Endothelial cell of umbilical vein (primary cell): Measurements from ENCODE around the gene PPM1E. TPM values are rescaled to one million over a fixed set of nuclear protein-coding genes. Genes with fewer than 3 reads are reported as not detected.

Source experiments
- BruUV-seq: library from RNA; stranded (reverse); fragments of 400-500 nt; replicated peaks from 2 replicates; lab custom pipeline; 2021; lab: Mats Ljungman, UMichigan
- CTCF ChIA-PET: fragments of 300-600, 350-600 bp; sonication (Branson Sonifier 250); formaldehyde crosslinking; loops from one replicate; lab custom pipeline; 2021; ENCODE audit warnings: antibody characterized with exemption, inconsistent platforms; lab: Charles Lee
- POLR2A ChIA-PET: fragments of 300-600, 350-600 bp; sonication (Branson Sonifier 250); formaldehyde crosslinking; loops from one replicate; lab custom pipeline; 2021; ENCODE audit warnings: antibody characterized with exemption, inconsistent platforms; lab: Charles Lee
- DNase-seq: peaks from one replicate; pipeline ENCODE4 v3.0.0-alpha.2; 2011; ENCODE audit warnings: low read depth, low spot score
- FAIRE-seq: peaks from 2 replicates; lab custom pipeline; 2011; peaks lifted over from hg19 to GRCh38; lab: Jason Lieb, UNC
- H2AFZ ChIP-seq: 2 replicates; pipeline ENCODE4 v1.6.0; 2012; ENCODE audit warnings: low read depth, low read length, control low read depth, inconsistent platforms
- H3K27ac ChIP-seq: 2 replicates; pipeline ENCODE4 v1.5.1; 2011; ENCODE audit warnings: low read depth, mild to moderate bottlenecking, control low read depth, low read length, moderate library complexity; ENCODE audit not compliant: insufficient read depth
- H3K27me3 ChIP-seq, 2 experiments: 2 replicates each; pipeline versions ENCODE4 v1.6.0 to v1.6.1; 2011; ENCODE audit warnings: low read length in 2 of 2, mixed read lengths in 1 of 2; ENCODE audit not compliant: control insufficient read depth in 2 of 2, insufficient read depth in 2 of 2
- H3K36me3 ChIP-seq, 2 experiments: 2 replicates in 1 of 2; 3 replicates in 1 of 2; pipeline ENCODE4 v1.5.1; 2011; ENCODE audit warnings: low read length in 2 of 2, mild to moderate bottlenecking in 1 of 2, moderate library complexity in 1 of 2; ENCODE audit not compliant: control insufficient read depth in 2 of 2, insufficient read depth in 2 of 2; ENCODE audit errors: extremely low read depth in 1 of 2
- H3K4me1 ChIP-seq: 3 replicates; pipeline ENCODE4 v1.5.1; 2011; ENCODE audit warnings: mild to moderate bottlenecking, low read length; ENCODE audit not compliant: control insufficient read depth, insufficient read depth; ENCODE audit errors: extremely low read depth
- H3K4me2 ChIP-seq: 2 replicates; pipeline ENCODE4 v1.6.1; 2011; ENCODE audit warnings: low read length, control low read depth, mixed read lengths; ENCODE audit not compliant: insufficient read depth
- H3K4me3 ChIP-seq, 3 experiments: fragments of 200-600 bp in 1 of 3; sonication (generic), shearing (Covaris generic) in 1 of 3; replicated peaks in 1 of 3; 2 replicates each; pipeline ENCODE4 v1.5.1; 2011 to 2016; ENCODE audit warnings: control low read depth in 3 of 3, low read length in 3 of 3, mild to moderate bottlenecking in 2 of 3, inconsistent platforms in 1 of 3, low read depth in 1 of 3, moderate library complexity in 1 of 3; ENCODE audit not compliant: insufficient read depth in 1 of 3
- H3K79me2 ChIP-seq: 2 replicates; pipeline ENCODE4 v1.6.0; 2012; ENCODE audit warnings: low read length, inconsistent platforms; ENCODE audit not compliant: control insufficient read depth, insufficient read depth
- H3K9ac ChIP-seq: replicated peaks from 2 replicates; pipeline ENCODE3; 2011; ENCODE audit warnings: low read length, control low read depth; ENCODE audit not compliant: insufficient read depth; ENCODE audit errors: extremely low read depth
- H3K9me1 ChIP-seq: replicated peaks from 3 replicates; pipeline ENCODE4 v1.6.0; 2011; ENCODE audit warnings: mild to moderate bottlenecking, low read length; ENCODE audit not compliant: control insufficient read depth, insufficient read depth; ENCODE audit errors: extremely low read depth
- H3K9me3 ChIP-seq: replicated peaks from 2 replicates; pipeline ENCODE4 v1.5.1; 2012; ENCODE audit warnings: low read length, inconsistent platforms; ENCODE audit not compliant: control insufficient read depth, insufficient read depth
- H4K20me1 ChIP-seq: replicated peaks from 2 replicates; pipeline ENCODE3; 2011; ENCODE audit warnings: mild to moderate bottlenecking, low read length; ENCODE audit not compliant: control insufficient read depth, insufficient read depth; ENCODE audit errors: extremely low read depth
- CTCF ChIP-seq, 2 donors: IDR thresholded peaks; 1 replicate in 1 of 2; 2 replicates in 1 of 2; pipeline ENCODE4 v1.5.1; 2011; ENCODE audit warnings: low read length in 2 of 2, mild to moderate bottlenecking in 2 of 2, moderate library complexity in 2 of 2, control low read depth in 1 of 2, inconsistent platforms in 1 of 2, low read depth in 1 of 2; ENCODE audit not compliant: insufficient read depth in 1 of 2; ENCODE audit errors: extremely low read depth in 1 of 2
- EZH2 ChIP-seq: IDR thresholded peaks from 2 replicates; pipeline ENCODE4 v1.6.1; 2012; ENCODE audit warnings: borderline replicate concordance, low read depth, mild to moderate bottlenecking, moderate library complexity, low read length, inconsistent platforms; ENCODE audit not compliant: severe bottlenecking
- FOS ChIP-seq: IDR thresholded peaks from 2 replicates; pipeline ENCODE4 v1.6.1; 2011; ENCODE audit warnings: mild to moderate bottlenecking, low read length, moderate library complexity, borderline replicate concordance; ENCODE audit not compliant: insufficient read depth
- GATA2 ChIP-seq: IDR thresholded peaks from 2 replicates; pipeline ENCODE4 v1.7.0; 2011; ENCODE audit warnings: low read depth, mild to moderate bottlenecking, moderate library complexity, mixed read lengths, low read length; ENCODE audit not compliant: insufficient read length, insufficient read depth
- JUN ChIP-seq: IDR thresholded peaks from 2 replicates; pipeline ENCODE4 v1.6.1; 2011; ENCODE audit warnings: borderline replicate concordance, low read depth; ENCODE audit not compliant: insufficient read length, insufficient read depth
- MAX ChIP-seq: IDR thresholded peaks from 2 replicates; pipeline ENCODE4 v1.6.1; 2011; ENCODE audit not compliant: insufficient read depth, insufficient read length
- MYC ChIP-seq: IDR thresholded peaks from one replicate; pipeline ENCODE4 v1.6.1; 2011; ENCODE audit warnings: mild to moderate bottlenecking, low read depth, low read length
- POLR2A ChIP-seq: IDR thresholded peaks from 2 replicates; pipeline ENCODE4 v1.6.1; 2012; ENCODE audit warnings: low read depth, mild to moderate bottlenecking, control low read depth, low read length
- POLR2AphosphoS5 ChIP-seq: IDR thresholded peaks from 2 replicates; pipeline ENCODE4 v1.6.1; 2012; ENCODE audit warnings: low read depth, mild to moderate bottlenecking, control low read depth, low read length, moderate library complexity; ENCODE audit not compliant: insufficient read depth
- dilution Hi-C: fragments of 300-500 bp; cut with MboI; formaldehyde crosslinking; loops from one replicate; pipeline ENCODE4 v1.15.0; 2019; ENCODE audit warnings: low sequenced_read_pairs; ENCODE audit not compliant: extremely low pct_ligation_motif_present
- intact Hi-C: fragments of 100-400 bp; cut with micrococcal nuclease; formaldehyde crosslinking; loops from one replicate; pipeline ENCODE4 v1.10.0; 2022
- polyA plus RNA-seq, 4 experiments: library from polyadenylated mRNA; depleted of rRNA in 3 of 4; stranded (reverse) in 3 of 4; unstranded in 1 of 4; fragments of >200 nt; gene quantifications; 2 replicates each; pipeline versions ENCODE4 v1.2.1 to v1.2.3, GENCODE V29; 2011 to 2012; ENCODE audit warnings: missing spikeins in 1 of 4
- total RNA-seq: library from RNA; stranded (reverse); gene quantifications from 2 replicates; pipeline ENCODE4 v1.2.3, GENCODE V29; 2021

Gene PPM1E
- total and polyA plus RNA-seq, 2 donors (not counting 3 experiments of a cell fraction or from before 2014, with no cell fraction given), result 0.01 TPM; not detected in 1

GRCh38 chr17:58996968-58997367, 241.3 kb downstream of the PPM1E start:
- TF ChIP-seq EZH2, result no peak
- no peak for TF ChIP-seq FOS
- TF ChIP-seq POLR2A, result no peak
- TF ChIP-seq POLR2AphosphoS5, result no peak
- no peak for TF ChIP-seq JUN
- no peak for TF ChIP-seq MAX
- TF ChIP-seq CTCF (IDR thresholded peaks at IDR 0.05; ENCODE audit: extremely low read depth in 1 of 2, insufficient read depth in 1 of 2, low read depth in 1 of 2, low read length in 2 of 2), result no peak
- no peak for TF ChIP-seq GATA2
- TF ChIP-seq MYC, result no peak
- H3K9me1 ChIP-seq, result no peaks in the 10 kb centered on the region
- POLR2A ChIA-PET, result no interaction called here
- H2AFZ ChIP-seq, result no peak overlapping the region
- peaks cover 2 to 7% of the 10 kb centered on the region in 2 experiments for H3K36me3 ChIP-seq
- no peak for DNase-seq
- H3K79me2 ChIP-seq, result no peaks in the 10 kb centered on the region
- H3K27ac ChIP-seq, result no peak overlapping the region
- no TSS peak for BruUV-seq
- no peak overlapping the region for H3K9ac ChIP-seq
- intact Hi-C loops (no loop called here), dilution Hi-C loops (no loop called here)
- H3K9me3 ChIP-seq, result no peaks in the 10 kb centered on the region
- no peaks in the 10 kb centered on the region for H4K20me1 ChIP-seq
- H3K27me3 ChIP-seq, result no peaks in the 10 kb centered on the region
- no peak overlapping the region for H3K4me2 ChIP-seq
- peaks cover 17% of the 10 kb centered on the region for H3K4me1 ChIP-seq
- no peak overlapping the region for H3K4me3 ChIP-seq
- CTCF ChIA-PET, result interaction anchor here (3.7 kb wide), 1 partner anchor 286 kb away, joined by 13 read pairs; no protein-coding TSS in a partner anchor
- no peak for FAIRE-seq
